ENCODE measurements around the gene TSC22D3.
A peak's percentile ranks its signal among the peaks of the same experiment; 100 is the strongest.

Gene TSC22D3

DNA sequence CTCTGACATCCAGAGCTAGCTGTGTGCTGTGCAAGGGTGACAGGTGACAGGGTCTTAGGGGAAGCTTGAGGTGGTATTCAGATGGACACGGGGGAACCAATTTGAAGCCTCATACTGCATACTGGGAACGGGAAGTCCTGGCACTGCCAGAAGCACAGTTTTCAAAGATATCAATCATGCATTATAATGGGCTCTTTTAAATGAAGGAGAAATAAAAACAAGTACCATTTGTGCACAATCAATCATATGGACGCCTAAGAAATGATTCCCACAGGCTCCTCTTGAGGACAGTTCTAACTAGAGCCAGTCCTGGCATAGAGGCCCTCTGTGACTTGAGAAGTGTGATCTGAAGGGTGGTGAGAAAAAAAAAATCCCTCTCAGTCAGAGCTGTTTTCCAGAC is 50.9 kb downstream of the TSC22D3 start:
- H3K27ac ChIP-seq = peak overlapping the region; percentile 92
- TF ChIP-seq, protein P1, sequence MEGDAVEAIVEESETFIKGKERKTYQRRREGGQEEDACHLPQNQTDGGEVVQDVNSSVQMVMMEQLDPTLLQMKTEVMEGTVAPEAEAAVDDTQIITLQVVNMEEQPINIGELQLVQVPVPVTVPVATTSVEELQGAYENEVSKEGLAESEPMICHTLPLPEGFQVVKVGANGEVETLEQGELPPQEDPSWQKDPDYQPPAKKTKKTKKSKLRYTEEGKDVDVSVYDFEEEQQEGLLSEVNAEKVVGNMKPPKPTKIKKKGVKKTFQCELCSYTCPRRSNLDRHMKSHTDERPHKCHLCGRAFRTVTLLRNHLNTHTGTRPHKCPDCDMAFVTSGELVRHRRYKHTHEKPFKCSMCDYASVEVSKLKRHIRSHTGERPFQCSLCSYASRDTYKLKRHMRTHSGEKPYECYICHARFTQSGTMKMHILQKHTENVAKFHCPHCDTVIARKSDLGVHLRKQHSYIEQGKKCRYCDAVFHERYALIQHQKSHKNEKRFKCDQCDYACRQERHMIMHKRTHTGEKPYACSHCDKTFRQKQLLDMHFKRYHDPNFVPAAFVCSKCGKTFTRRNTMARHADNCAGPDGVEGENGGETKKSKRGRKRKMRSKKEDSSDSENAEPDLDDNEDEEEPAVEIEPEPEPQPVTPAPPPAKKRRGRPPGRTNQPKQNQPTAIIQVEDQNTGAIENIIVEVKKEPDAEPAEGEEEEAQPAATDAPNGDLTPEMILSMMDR (IDR thresholded peaks at IDR 0.05) = no peak
- no peak for TF ChIP-seq ZFX (IDR thresholded peaks at IDR 0.05; ENCODE audit: borderline replicate concordance)

GRCh38 chrX:107723511-107723910 is 52.1 kb downstream of the TSC22D3 start:
- no peak overlapping the region for H3K27ac ChIP-seq
- no peak for TF ChIP-seq ZFX (IDR thresholded peaks at IDR 0.05; ENCODE audit: borderline replicate concordance)
- TF ChIP-seq, protein P1 (IDR thresholded peaks at IDR 0.05) = no peak

DNA sequence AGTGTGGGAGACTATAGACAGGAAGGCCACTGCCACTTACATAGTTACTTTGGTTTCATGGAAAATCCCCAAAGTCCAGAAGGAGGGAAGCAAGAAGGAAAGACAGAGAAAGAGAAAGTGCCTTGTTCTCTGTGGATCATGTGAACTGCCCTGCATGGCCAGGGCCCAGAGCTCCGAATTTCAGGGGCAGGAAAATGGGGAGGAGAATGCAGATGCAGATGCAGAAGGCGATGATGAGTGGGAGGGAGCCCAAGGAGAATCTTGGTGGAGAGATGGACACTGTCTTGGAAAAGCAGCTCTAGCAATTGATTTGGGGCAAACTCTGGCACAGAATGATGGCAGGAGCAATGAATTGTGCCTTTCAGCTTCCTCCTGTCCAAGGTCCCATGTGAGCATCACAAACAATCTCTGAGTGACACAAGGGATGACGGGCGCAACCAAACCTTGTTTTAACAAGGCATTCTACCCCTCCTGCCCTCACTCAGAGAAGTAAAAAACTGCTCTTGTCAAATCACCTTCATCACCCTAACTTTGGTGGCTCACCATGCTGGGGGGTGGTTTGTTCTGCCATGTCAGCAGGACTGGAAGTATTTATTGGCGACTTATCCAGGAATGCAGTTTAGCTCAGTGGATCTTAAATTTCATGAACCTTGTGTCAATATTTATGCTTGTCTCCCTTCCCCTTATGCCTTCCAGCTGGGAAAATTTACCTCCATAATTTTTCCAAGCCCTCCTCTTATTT is 53.5 kb downstream of the TSC22D3 start:
- TF ChIP-seq ZFX (IDR thresholded peaks at IDR 0.05; ENCODE audit: borderline replicate concordance) = no peak
- TF ChIP-seq, protein P1 (IDR thresholded peaks at IDR 0.05) = no peak
- no peak overlapping the region for H3K27ac ChIP-seq

- no peak overlapping the region for H3K27ac ChIP-seq
- TF ChIP-seq, protein P1 (IDR thresholded peaks at IDR 0.05) = no peak
- TF ChIP-seq ZFX (IDR thresholded peaks at IDR 0.05; ENCODE audit: borderline replicate concordance) = no peak
Observed at GRCh38 chrX:107721318-107721717, 54.3 kb downstream of the TSC22D3 start.

- TF ChIP-seq, protein P1 (IDR thresholded peaks at IDR 0.05) = peak; percentile 76
- no peak for TF ChIP-seq ZFX (IDR thresholded peaks at IDR 0.05; ENCODE audit: borderline replicate concordance)
- H3K27ac ChIP-seq = peak overlapping the region; percentile 66
Observed at GRCh38 chrX:107718156-107718621, 57.4 kb downstream of the TSC22D3 start.

DNA sequence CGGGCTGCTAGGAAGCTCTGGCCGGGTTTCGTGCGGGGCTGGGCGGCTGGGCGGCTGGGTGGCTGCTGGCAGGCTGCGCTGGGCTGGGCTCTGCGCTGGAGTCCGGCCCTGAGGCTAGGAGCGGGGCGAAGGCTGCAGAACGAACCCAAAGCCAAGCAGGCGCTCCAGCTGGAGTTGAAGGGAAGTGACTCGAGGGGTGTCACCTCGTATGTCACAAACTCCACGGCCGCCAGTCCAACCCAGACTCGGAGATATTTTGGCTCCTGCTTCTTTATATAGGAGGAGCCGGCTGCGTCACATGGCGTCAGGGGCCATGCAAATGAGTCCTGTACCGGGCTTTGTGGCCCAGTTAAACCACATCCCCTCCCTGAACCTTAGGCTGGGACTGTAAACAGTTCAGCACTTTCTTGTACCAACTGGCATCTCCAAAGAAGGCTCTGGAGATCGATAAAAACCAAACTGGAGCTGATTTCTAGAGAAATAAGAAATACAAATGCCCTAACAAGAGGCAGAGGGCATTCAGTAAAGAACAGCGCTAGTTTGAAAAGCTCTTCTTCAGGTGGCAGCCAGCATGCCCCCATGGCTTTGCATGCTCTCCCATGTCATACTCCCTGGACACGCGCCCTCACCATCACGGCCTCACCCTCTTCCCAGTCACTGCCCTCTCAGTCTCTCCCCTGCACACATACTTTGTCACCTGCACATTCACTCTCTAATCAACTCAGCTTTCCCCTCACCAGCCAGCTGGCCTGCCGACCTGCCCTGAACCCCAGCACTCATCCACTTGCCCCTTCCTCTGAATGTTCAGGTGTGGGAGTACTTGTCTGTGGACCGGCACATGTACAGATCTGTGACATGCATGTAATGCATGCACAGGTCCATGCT is 58.5 kb downstream of the TSC22D3 start:
- peak overlapping the region; percentile 66 for H3K27ac ChIP-seq
- TF ChIP-seq, protein P1 (IDR thresholded peaks at IDR 0.05) = no peak
- no peak for TF ChIP-seq ZFX (IDR thresholded peaks at IDR 0.05; ENCODE audit: borderline replicate concordance)
